NCI-H2196 treated with DMSO at 0.1 percent for 48 hours (cell line): ENCODE data around the gene ZNF800.
A peak's percentile ranks its signal among the peaks of the same experiment; 100 is the strongest.

ENCODE experiments used
- DNase-seq: peaks from one replicate; lab custom pipeline; 2025; ENCODE audit not compliant: unreplicated experiment; lab: John Stamatoyannopoulos, UW

The ZNF800 gene

GRCh38 chr7:127349881-127350280 lies 42.6 kb downstream of the ZNF800 start:
- DNase-seq = no peak

DNA sequence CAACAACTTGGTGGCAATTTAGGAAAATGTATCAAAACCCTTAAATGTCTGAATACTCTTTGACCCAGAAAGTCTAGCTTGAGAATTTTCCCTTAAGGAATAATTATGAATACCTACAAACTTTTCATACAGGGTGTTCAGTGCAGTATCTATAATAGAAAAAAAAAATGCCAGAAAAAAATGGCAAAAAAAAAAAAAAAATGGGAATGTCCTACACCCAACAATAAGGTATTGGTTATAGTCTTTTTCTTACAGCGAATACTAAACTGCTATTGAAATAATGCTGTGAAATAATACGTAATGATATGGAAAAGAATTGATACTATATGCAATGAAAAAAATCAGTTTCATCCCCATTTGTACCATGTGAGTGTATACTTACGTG lies 44.3 kb downstream of the ZNF800 start:
- DNase-seq = no peak

DNA sequence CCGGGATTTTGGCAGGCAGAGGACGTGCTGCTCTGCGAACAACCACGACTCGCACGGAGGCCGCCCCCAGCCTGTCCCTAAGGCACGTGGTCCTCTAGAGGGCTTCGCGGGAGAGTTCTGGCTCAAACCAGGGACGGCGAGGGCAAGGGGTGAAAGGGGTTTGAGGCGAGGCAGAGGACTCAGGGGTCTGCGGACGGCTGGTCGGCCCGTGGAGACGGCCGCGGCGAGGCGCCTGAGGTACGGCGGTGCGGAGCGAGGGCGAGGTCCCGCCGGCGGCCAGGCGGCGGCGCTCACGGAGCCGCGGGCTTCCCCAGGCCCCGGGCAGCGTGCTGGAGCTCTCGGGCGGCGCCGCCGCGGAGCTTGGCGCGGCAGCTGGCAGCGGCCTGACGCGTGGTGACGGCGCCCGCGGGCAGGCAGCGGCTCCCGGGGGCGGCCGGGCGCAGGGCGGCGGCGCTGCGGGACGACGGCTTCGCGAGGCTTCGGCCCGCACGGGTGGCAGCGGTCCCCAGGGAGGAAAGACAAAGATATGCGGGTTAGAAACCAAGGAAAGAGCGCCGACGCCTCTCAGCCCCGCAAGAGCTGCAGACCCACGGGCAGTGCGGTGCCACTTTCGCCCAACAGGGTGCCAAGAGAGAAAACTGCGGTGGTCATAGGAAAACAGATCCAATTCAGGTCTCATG lies 44.8 kb downstream of the ZNF800 start:
- DNase-seq = peak; percentile 42

DNA sequence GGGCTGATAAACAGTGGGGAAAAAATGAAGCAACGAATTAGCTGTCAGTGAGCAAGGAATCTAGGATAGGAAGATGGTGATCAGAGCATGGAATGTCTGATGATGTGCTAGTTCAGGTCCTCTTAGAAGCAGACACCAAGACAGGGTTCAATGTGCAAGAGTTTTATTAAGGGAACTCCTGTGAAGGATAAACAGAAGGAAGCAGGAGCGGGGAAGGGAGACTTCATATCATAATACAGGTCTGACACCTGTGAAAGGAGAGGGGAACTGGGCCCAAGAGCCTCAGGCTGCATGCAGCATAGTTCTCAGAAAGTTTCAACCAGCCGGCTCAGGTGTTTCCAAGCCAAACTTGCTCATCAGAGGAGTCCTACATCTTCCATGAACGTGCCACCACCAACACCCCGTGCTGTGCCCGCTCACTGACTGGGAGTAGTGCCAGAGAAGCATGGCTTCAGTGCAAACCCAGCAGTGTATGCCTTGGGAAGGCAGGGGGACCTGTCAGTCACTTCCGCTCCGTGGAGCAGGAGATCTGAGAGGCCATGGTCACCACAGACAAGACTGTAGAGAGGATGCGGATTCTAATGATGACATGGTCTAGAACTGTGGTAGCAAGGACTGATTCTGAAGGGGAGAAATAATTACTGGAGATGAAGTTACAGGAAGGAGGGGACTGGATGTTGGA lies 45.8 kb downstream of the ZNF800 start:
- DNase-seq = no peak

GRCh38 chr7:127342596-127342995 lies 49.9 kb downstream of the ZNF800 start:
- DNase-seq = no peak

DNA sequence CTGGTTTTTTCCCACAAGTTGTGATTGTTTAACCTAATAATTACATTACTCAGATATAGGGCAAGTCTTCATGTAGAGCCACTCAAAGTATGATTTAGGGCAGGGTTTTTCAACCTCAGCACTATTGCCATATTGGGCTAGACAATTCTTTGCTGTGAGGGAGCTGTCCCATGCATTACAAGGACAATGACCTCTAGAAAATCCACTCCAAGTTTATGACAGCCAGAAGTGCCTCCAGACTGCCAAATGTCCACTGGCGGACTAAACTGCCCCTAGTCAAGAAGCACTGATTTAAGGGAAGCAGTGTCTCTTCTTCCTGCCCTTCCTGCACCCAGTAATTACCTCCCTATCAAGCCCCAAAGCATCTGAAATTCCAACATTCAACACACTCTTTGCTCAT lies 54.4 kb downstream of the ZNF800 start:
- DNase-seq = no peak

DNA sequence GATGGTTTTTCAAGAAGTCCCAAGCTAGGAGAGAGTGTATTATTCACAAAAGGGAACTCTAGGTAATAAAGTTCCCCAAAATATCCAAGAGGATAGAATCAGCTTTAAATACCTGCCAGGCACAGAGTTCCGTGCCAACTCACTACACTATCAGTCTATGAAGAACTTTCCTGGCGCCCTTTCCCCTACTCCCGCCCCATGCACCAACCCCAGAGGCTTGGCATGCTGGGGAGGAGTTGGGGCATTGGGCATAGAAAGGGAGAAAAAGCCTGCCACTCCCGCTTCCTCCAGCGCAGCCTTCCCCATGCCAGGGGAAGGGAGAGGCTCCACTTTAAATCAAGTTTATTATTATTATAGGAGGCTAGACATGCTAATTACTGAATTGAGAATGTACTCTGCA lies 54.9 kb downstream of the ZNF800 start:
- DNase-seq = no peak

- DNase-seq = no peak
Measured at GRCh38 chr7:127336458-127336857, 56.0 kb downstream of the ZNF800 start.

GRCh38 chr7:127332880-127333279 lies 59.6 kb downstream of the ZNF800 start:
- DNase-seq = no peak

DNA sequence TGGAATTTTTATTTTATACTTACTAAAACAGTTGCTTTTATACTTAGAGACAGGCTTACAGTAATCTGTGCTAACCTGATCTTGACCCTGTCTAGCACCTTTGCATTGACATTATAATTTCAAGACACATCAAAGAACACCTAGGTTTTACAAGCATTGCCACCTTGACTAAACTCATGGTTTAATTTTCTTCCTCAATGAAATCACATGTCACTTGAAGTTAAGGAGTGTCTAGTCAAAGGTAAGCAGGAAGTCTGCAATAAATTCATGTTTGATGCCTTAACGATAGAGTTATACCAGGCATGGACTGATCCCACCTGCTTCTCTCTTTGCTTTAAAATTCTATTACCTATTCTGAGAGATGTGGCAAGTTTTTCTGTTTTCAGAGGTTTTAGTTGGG lies 62.4 kb downstream of the ZNF800 start:
- DNase-seq = no peak

- DNase-seq = no peak
Measured at GRCh38 chr7:127322832-127323493, 69.5 kb downstream of the ZNF800 start.

DNA sequence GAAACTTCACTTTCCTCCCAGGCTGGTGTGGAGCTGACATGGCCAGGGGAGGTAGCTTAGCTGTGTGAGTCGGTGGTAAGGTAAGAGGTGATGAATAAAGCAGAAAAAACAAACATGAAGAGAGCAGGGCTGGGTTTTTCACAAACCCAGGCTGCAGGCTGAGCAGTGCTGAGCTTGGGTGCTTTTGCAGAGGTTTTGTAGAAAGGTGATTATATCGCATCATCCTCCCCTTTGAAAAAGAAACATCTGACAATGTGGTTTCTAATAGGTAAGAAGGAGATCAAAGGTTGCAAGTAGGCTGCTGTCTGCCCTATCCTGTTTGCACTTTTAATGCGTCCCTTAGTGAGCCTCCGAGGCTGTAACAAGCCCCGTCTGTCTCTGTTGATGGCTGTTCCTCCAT lies 70.2 kb downstream of the ZNF800 start:
- no peak for DNase-seq

DNA sequence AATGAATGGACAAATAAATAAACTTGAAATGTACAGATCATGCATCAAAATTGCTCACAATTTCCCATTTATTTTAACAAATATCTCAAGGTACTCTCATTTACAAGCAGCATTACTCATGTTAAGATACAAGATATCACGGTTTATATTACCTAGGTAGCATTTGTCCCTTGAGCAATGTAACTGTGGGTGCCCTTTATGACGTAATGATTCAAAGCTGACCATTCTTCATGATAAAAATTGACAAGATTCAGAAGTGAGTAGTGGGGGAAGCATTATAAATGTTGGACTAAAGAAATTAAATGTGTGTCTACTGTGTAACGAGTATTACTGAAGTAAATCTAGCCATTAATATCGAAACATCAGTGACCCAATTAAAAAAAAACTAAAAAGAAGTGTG lies 71.5 kb downstream of the ZNF800 start:
- no peak for DNase-seq
